K562 (cell line): ENCODE data around the gene SDSL.

Experiments used
- IFI16 ChIP-seq: fragments of 250-450 bp; sonication (Bioruptor Pico); IDR thresholded peaks from 2 replicates; pipeline ENCODE4 v2.1.2; 2022; ENCODE audit warnings: mild to moderate bottlenecking, inconsistent platforms
- NBN ChIP-seq: fragments of 450-650 bp; IDR thresholded peaks from 2 replicates; pipeline ENCODE4 v1.6.1; 2016; ENCODE audit warnings: low read depth, mild to moderate bottlenecking

DNA sequence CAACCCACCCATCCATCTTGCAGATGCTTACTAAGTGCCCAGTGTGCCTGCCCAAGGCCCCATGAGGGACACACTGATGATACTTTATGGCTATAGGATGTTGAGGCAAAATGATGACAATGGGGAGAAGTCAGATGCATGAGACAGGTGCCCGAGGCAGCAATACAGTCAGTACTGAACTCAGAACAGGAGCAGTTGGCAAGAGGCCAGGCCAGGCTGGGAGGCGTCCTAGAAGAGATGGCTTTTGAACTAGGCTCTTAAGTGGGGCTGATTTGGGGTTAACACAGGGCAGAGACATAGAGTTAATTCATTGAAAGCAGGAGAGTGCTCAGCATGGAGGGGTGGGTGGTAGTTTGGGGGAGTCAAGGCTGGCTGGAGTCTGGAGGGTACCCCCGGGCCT, 48.2 kb upstream of the SDSL start:
- TF ChIP-seq NBN (no peak), IFI16 (CRISPR knock-in tag) (no peak)
